Bronchial epithelial cell (primary cell): ENCODE data around the gene BFAR. TPM values are rescaled to one million over a fixed set of nuclear protein-coding genes. Genes with fewer than 3 reads are reported as not detected.
A peak's percentile ranks its signal among the peaks of the same experiment; 100 is the strongest.

Experiments
- DNase-seq: peaks from one replicate; pipeline ENCODE4 v3.0.0-alpha.2; 2010; ENCODE audit warnings: low read depth
- FAIRE-seq: peaks from 2 replicates; lab custom pipeline; 2011; peaks lifted over from hg19 to GRCh38; lab: Jason Lieb, UNC
- H3K27me3 ChIP-seq: 2 replicates; pipeline ENCODE4 v1.5.1; 2011; ENCODE audit warnings: low read length; ENCODE audit not compliant: control insufficient read depth, insufficient read depth
- H3K36me3 ChIP-seq: 2 replicates; pipeline ENCODE4 v1.5.1; 2011; ENCODE audit warnings: low read length; ENCODE audit not compliant: control insufficient read depth, insufficient read depth
- H3K4me3 ChIP-seq: 2 replicates; pipeline ENCODE4 v1.5.1; 2011; ENCODE audit warnings: mild to moderate bottlenecking, low read depth, low read length, control low read depth
- total RNA-seq: library from RNA; depleted of rRNA; stranded (reverse); fragments of >200 nt; gene quantifications from 2 replicates; pipeline ENCODE4 v1.2.1, GENCODE V29; 2014
- TF ChIP-seq, protein P1 (sequence below): IDR thresholded peaks from 2 replicates; pipeline ENCODE4 v1.5.1; 2011; ENCODE audit warnings: mild to moderate bottlenecking, moderate library complexity, low read length, control low read depth, inconsistent platforms; ENCODE audit not compliant: insufficient read depth, severe bottlenecking

BFAR gene
- 32.5 and 50.5 TPM in 2 replicates for total RNA-seq

DNA sequence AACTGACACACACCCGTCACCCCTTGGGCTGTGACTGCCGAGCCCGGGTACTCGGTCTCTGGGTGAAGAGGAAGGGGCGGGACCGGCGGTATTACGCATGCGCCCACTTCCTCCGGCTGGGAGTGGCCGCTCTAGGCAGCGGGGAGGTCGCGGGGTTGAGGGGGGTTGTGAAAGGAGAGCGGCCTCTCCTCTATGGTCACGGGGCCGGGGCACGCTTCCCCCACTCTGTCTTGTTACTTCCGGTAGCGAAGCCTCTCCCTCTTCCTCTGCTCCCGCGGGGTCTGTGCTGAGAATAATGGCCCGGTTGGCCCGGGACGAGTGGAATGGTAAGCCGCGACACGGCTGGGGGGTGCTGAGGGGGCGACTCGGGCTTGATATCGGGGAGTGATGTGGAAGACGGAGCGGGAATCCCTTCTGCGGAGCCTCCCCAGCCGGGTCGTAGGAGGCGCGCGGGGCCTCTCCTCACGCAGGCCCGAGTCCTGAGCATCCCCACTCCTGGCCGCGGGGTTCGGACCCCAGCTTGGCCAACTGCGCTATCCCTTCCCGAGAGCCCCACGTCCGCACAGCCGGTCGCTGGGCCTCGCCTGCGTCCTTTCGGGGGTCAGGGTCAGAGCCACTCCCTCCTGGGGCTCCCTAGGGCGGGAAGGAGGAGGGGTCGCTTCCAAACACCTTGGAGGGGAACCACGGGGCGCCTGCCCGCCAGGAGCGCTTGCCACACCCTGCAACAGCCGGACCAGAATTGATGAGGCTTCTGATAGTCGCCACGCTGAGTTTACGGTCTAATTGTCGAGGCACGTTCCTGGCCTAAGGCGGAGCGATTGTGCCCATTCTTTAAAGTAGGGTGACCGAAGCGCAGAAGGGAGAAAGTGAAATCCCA is at the start of gene BFAR:
Gene BFAR (plus strand): TSS at position 259 of the 877 bp plus-strand sequence. CDS start 11,396 bp downstream, outside the sequence.
- no peak for FAIRE-seq

DNA sequence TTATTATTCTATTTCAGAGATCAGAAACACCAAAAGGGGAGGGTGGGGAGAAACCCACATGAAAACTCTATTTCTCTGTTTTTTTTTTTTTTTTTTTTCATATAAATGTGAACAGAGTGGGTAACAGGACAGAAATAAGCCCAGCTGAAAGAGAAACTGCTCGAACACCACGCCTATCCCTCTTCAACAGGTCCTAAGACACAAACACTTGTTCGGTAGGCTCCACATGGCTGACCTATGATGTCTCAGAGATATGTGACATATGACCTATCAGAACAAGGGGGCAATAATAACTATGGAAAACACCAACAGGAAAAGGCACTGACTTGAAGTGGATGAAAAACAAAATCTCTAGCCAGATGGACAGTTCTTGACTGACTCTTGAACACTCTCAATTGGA is 47.5 kb upstream of the BFAR start:
- FAIRE-seq (no peak), DNase-seq (no peak)
- TF ChIP-seq, protein P1, sequence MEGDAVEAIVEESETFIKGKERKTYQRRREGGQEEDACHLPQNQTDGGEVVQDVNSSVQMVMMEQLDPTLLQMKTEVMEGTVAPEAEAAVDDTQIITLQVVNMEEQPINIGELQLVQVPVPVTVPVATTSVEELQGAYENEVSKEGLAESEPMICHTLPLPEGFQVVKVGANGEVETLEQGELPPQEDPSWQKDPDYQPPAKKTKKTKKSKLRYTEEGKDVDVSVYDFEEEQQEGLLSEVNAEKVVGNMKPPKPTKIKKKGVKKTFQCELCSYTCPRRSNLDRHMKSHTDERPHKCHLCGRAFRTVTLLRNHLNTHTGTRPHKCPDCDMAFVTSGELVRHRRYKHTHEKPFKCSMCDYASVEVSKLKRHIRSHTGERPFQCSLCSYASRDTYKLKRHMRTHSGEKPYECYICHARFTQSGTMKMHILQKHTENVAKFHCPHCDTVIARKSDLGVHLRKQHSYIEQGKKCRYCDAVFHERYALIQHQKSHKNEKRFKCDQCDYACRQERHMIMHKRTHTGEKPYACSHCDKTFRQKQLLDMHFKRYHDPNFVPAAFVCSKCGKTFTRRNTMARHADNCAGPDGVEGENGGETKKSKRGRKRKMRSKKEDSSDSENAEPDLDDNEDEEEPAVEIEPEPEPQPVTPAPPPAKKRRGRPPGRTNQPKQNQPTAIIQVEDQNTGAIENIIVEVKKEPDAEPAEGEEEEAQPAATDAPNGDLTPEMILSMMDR = no peak
- H3K36me3 ChIP-seq = peaks cover 14% of the 10 kb centered on the region
- no peak overlapping the region for H3K4me3 ChIP-seq
- H3K27me3 ChIP-seq = no peaks in the 10 kb centered on the region

More for the DNA sequence above, at the start of gene BFAR:
- TF ChIP-seq, protein P1 = no peak
- DNase-seq = peak; percentile 90
- Histone ChIP-seq H3K36me3 (no peaks in the 10 kb centered on the region), H3K27me3 (no peaks in the 10 kb centered on the region), H3K4me3 (peak within 1 kb of the TSS; percentile 88)

- H3K27me3 ChIP-seq = no peaks in the 10 kb centered on the region
- no peak overlapping the region for H3K4me3 ChIP-seq
- TF ChIP-seq, protein P1 = no peak
- DNase-seq = no peak
- H3K36me3 ChIP-seq = peaks cover 14% of the 10 kb centered on the region
- FAIRE-seq = no peak
These were observed 46.0 kb upstream of the BFAR start for GRCh38 chr16:14586637-14587305.

GRCh38 chr16:14600164-14600563 is 32.6 kb upstream of the BFAR start:
- DNase-seq = peak; percentile 49
- FAIRE-seq = no peak
- TF ChIP-seq, protein P1 = peak; percentile 25

DNA sequence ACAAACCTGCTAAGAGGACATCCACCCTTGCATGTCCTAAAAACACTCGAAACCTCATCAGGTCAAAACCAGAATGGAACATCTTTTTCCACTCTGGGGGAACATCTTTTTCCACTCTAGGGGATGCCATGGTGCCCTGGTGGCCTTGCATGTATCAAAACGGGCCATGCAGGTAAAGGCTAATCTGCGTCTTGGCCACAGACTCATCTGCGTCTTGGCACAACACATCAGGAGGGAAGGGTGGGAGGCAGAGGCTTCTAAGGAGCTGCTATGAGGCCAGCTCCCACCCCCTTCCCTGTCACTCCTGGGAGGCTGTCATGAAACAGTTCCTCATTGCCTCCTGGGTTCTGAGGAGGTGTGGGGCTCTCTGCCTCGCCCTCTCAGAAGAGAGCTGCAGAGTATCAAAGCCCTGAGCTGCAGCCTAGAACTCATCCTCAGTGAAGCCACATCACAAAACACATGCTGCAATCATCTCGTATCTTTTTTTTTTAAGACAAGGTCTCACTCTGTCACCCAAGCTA is 30.2 kb upstream of the BFAR start:
- TF ChIP-seq, protein P1 = no peak
- Histone ChIP-seq H3K4me3 (no peak overlapping the region), H3K27me3 (no peaks in the 10 kb centered on the region), H3K36me3 (peaks cover 15% of the 10 kb centered on the region)
- DNase-seq (no peak), FAIRE-seq (no peak)

More at GRCh38 chr16:14600164-14600563, 32.6 kb upstream of the BFAR start:
- H3K27me3 ChIP-seq = no peaks in the 10 kb centered on the region
- H3K36me3 ChIP-seq = peaks cover 11% of the 10 kb centered on the region
- H3K4me3 ChIP-seq = no peak overlapping the region
